Thyroid gland (tissue), 4 donors: ENCODE results near the gene CUL5. TPM values are rescaled to one million over a fixed set of nuclear protein-coding genes. Genes with fewer than 3 reads are reported as not detected.
"Not testable (repeated sequence)": the region's sequence is repeated elsewhere in the genome, so short reads cannot be mapped to it uniquely, and the experiment has no call there.

Experiments
- DNase-seq, 2 donors: peaks; one replicate each; pipeline ENCODE4 v3.0.0-alpha.2; 2019
- H3K27ac ChIP-seq, 3 donors: fragments of 200-600 bp; sonication (generic); 1 replicate in 2 of 3; 2 replicates in 1 of 3; pipeline ENCODE4 v1.5.1; 2016 to 2019; ENCODE audit warnings: mild to moderate bottlenecking in 1 of 3, moderate library complexity in 1 of 3
- H3K27me3 ChIP-seq: fragments of 200-600 bp; sonication (generic); one replicate; pipeline ENCODE4 v1.5.1; 2019
- H3K36me3 ChIP-seq, 2 donors: fragments of 200-600 bp; sonication (generic); one replicate each; pipeline ENCODE4 v1.5.1; 2016 to 2019
- H3K4me1 ChIP-seq, 2 donors: fragments of 200-600 bp; sonication (generic); one replicate each; pipeline ENCODE4 v1.5.1; 2017 to 2019
- H3K4me3 ChIP-seq, 3 donors: fragments of 200-600 bp; sonication (generic); replicated peaks in 1 of 3; 1 replicate in 2 of 3; 2 replicates in 1 of 3; pipeline ENCODE4 v1.5.1; 2016; ENCODE audit warnings: mild to moderate bottlenecking in 1 of 3
- H3K9me3 ChIP-seq: fragments of 200-600 bp; sonication (generic); one replicate; pipeline ENCODE4 v1.5.1; 2017
- POLR2A ChIP-seq, 2 donors: fragments of 450-650 bp; IDR thresholded peaks; one replicate each; pipeline ENCODE4 v1.6.1; 2017; ENCODE audit warnings: antibody characterized with exemption in 2 of 2, mild to moderate bottlenecking in 2 of 2, moderate library complexity in 1 of 2
- WGBS, 2 donors: methylation state at CpG; one replicate each; pipeline ENCODE4 v1.1.5; 2017; 5-methylcytosine and 5-hydroxymethylcytosine counted together
- intact Hi-C: fragments of 100-400 bp; cut with DNase I; formaldehyde crosslinking; loops from one replicate; pipeline ENCODE4 v1.15.1; 2023
- total RNA-seq, 4 donors: library from RNA; depleted of rRNA; stranded (reverse); fragments of >200 nt; gene quantifications; one replicate each; pipeline ENCODE4 v1.2.3, GENCODE V29; 2016
- TF ChIP-seq, protein P1 (sequence below), 6 experiments: fragments of 200-600 bp in 3 of 6; fragments of 450-650 bp in 3 of 6; sonication (generic) in 3 of 6; IDR thresholded peaks; one replicate each; pipeline ENCODE4 v1.5.1; 2016 to 2019; ENCODE audit warnings: antibody characterized with exemption in 6 of 6, mild to moderate bottlenecking in 2 of 6, inconsistent platforms in 1 of 6, moderate library complexity in 1 of 6

The CUL5 gene
- total RNA-seq, 4 donors from 2014 or later = 39.5 to 57.0 (median 45.4) TPM

DNA sequence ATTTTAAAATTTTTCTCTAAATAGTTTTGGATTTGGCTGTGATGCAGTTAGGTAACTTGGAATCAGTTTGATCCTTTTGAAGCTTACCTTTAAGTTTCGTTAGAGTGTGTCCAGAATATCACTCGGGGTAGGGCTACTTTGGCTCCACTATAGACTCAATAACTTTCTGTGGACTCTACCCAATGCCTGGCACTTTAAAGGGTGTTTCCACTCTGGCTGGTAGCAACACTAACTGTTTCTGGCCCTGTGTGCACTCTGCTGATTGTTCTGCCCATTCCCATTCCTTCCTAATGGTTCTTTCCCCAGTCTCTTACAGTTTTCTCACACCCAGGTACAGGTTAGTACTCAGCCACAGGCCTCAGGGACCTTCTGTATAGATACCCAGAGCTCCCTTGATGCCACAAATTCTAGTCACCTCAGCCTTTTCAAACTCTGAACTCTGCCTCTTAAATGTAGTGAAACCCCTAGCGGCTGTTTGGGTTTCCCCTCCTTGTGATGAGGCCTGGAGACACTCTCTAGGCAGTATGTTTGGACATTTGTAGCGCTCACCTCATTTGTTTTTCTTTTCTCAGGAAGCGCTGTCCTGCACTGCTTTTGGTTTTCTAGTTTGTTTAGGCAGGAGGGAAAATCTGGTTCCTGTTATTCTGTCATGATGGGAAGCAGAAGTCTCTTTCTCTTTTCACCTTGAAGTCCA lies 16.8 kb downstream of the CUL5 start:
- Histone ChIP-seq H3K27me3 (no peaks in the 10 kb centered on the region), H3K36me3 (no peaks in the 10 kb centered on the region), H3K9me3 (no peaks in the 10 kb centered on the region), H3K4me1 (peaks cover 10 to 14% of the 10 kb centered on the region in 2 donors), H3K27ac (peak overlapping the region in 1 of 3 donors; percentile 42), H3K4me3 (no peak overlapping the region)
- TF ChIP-seq, protein P1, sequence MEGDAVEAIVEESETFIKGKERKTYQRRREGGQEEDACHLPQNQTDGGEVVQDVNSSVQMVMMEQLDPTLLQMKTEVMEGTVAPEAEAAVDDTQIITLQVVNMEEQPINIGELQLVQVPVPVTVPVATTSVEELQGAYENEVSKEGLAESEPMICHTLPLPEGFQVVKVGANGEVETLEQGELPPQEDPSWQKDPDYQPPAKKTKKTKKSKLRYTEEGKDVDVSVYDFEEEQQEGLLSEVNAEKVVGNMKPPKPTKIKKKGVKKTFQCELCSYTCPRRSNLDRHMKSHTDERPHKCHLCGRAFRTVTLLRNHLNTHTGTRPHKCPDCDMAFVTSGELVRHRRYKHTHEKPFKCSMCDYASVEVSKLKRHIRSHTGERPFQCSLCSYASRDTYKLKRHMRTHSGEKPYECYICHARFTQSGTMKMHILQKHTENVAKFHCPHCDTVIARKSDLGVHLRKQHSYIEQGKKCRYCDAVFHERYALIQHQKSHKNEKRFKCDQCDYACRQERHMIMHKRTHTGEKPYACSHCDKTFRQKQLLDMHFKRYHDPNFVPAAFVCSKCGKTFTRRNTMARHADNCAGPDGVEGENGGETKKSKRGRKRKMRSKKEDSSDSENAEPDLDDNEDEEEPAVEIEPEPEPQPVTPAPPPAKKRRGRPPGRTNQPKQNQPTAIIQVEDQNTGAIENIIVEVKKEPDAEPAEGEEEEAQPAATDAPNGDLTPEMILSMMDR (IDR thresholded peaks at IDR 0.05) = peak in 1 of 6 experiments; percentile 10
- TF ChIP-seq POLR2A (IDR thresholded peaks at IDR 0.05) = no peak
- peak in 1 of 2 donors; percentile 15 for DNase-seq
- WGBS, 2 donors = 43 to 52% methylated on average over 5 of the region's 5 CpGs
- intact Hi-C loops = no loop called here

DNA sequence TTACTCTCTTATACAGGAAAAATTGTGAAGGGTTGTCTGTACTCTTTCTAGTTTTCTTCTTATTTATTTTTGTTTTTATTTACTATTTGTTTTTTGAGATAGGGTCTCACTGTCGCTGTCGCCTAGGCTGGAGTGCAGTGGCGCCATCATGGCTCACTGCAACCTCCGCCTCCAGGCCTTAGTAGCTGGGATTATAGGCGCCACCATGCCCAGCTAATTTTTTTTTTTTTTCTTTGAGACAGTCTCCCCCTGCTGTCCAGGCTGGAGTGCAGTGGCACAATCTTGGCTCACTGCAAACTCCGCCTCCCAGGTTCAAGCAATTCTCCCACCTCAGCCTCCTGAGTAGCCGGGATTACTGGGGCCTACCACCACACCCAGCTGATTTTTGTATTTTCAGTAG lies 18.4 kb downstream of the CUL5 start:
- Histone ChIP-seq H3K27me3 (no peaks in the 10 kb centered on the region), H3K27ac (no peak overlapping the region), H3K36me3 (no peaks in the 10 kb centered on the region), H3K4me3 (no peak overlapping the region), H3K9me3 (no peaks in the 10 kb centered on the region), H3K4me1 (peaks cover 10 to 14% of the 10 kb centered on the region in 2 donors)
- intact Hi-C loops = no loop called here
- no peak for TF ChIP-seq POLR2A (IDR thresholded peaks at IDR 0.05)
- TF ChIP-seq, protein P1 (IDR thresholded peaks at IDR 0.05) = no peak
- 96 to 98% methylated on average over 7 of the region's 7 CpGs for WGBS, 2 donors
- DNase-seq = no peak

DNA sequence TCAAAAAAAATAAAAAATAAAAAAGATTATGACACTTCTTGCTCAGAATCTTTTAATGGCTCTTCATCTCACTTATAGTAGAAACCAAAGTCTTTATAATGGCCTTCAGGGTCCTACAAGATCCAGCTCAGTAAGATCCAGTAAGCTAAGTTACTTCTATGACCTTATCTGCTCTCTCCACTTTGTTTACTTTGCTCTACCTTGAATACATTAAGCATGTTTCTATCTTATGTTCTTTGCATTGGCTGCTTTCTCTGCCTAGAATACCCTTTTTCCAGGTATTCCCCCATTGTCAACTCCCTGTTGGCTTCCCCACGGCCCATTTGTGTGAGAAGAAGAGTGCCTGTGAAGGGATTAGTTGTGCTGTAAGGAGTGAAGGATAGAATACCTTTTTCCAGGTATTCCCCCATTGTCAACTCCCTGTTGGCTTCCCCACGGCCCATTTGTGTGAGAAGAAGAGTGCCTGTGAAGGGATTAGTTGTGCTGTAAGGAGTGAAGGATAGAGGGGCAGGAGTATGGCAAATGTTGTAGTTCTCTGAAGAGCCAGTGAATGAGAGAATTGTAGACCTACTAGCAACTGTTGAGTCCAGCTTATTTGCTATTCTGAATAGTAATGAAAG lies 20.2 kb downstream of the CUL5 start:
- H3K4me3 ChIP-seq = not testable (repeated sequence)

DNA sequence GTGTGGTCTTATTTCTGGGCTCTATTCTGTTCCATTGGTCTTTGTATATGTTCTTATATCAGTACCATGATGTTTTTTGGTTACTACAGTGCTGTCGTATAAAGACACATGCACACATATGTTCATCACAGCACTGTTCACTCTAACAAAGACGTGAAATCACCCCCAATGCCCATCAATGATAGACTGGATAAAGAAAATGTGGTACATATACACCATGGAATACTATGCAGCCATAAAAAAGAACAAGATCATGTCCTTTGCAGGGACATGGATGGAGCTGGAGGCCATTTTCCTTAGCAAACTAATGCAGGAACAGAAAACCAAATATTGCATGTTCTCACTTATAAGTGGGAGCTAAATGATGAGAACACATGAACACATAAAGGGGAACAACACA lies 22.9 kb downstream of the CUL5 start:
- intact Hi-C loops = not testable (repeated sequence)

More for the DNA sequence above, 20.2 kb downstream of the CUL5 start:
- intact Hi-C loops, H3K9me3 ChIP-seq, H3K36me3 ChIP-seq, H3K27me3 ChIP-seq, H3K27ac ChIP-seq, DNase-seq: not testable (repeated sequence)
- WGBS, 2 donors = 78 to 79% methylated on average over 2 of the region's 2 CpGs
- peaks cover 13 to 14% of the 10 kb centered on the region in 2 donors for H3K4me1 ChIP-seq

DNA sequence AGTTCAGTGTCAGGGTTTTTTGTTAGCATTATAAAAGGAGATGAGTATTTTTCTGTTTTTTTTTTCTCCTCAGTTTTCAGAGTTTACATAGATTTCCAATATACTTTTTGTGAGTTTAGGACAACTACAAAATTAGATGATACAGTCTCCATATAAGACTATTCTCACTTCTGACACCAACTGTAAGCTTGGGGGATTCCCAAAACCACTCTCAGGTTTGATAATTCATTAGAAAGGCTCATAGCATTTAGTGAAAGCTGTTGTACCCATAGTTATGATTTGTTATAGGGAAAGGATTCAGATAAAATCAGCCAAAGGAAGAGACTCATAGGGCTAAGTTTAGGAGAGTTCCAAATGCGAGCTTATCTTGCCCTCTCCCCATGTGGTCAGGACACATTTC lies 24.1 kb downstream of the CUL5 start:
- intact Hi-C loops = no loop called here
- no peak overlapping the region for H3K4me3 ChIP-seq
- no peaks in the 10 kb centered on the region for H3K9me3 ChIP-seq
- no peak for DNase-seq
- 100% methylated on average over 1 of the region's 1 CpG for WGBS, 2 donors
- H3K27me3 ChIP-seq = no peaks in the 10 kb centered on the region
- no peak overlapping the region for H3K27ac ChIP-seq
- no peaks in the 10 kb centered on the region for H3K36me3 ChIP-seq
- H3K4me1 ChIP-seq = peaks cover 0 to 8% of the 10 kb centered on the region in 2 donors
- TF ChIP-seq, protein P1 (IDR thresholded peaks at IDR 0.05) = no peak
- TF ChIP-seq POLR2A (IDR thresholded peaks at IDR 0.05) = no peak

More for the DNA sequence above, 22.9 kb downstream of the CUL5 start:
- H3K4me1 ChIP-seq, H3K36me3 ChIP-seq, DNase-seq, H3K9me3 ChIP-seq, H3K27me3 ChIP-seq, H3K27ac ChIP-seq, H3K4me3 ChIP-seq: not testable (repeated sequence)
- WGBS, 2 donors = 97 to 98% methylated on average over 2 of the region's 2 CpGs

DNA sequence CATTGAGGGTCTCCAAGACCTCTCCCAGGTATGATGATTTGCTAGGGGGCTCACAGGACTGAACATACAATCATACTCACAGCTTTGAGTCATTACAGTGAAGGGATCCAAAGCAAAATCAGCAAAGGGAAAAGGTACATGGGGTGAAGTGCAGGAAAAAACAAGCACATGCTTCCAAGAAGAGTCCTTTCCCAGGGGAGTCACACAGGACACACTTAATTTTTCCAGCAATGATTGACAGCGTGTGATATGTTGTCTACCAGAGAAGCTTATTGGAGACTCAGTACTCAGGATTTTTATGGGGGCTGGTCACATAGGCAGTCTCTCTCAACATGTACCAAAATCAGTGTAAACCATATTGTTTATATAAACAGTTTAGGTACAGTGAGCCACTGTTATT lies 25.3 kb downstream of the CUL5 start:
- H3K27ac ChIP-seq = no peak overlapping the region
- H3K4me3 ChIP-seq = no peak overlapping the region
- WGBS, 2 donors = 76 to 88% methylated on average over 1 of the region's 1 CpG
- H3K36me3 ChIP-seq = no peaks in the 10 kb centered on the region
- H3K9me3 ChIP-seq = no peaks in the 10 kb centered on the region
- TF ChIP-seq POLR2A (IDR thresholded peaks at IDR 0.05) = no peak
- TF ChIP-seq, protein P1 (IDR thresholded peaks at IDR 0.05) = no peak
- no peaks in the 10 kb centered on the region for H3K27me3 ChIP-seq
- no peak for DNase-seq
- intact Hi-C loops = no loop called here
- H3K4me1 ChIP-seq = peaks cover 0 to 8% of the 10 kb centered on the region in 2 donors
